H1 (cell line): Measurements from ENCODE around the gene HMGN2.

Experiments
- BRCA1 ChIP-seq: IDR thresholded peaks from 2 replicates; pipeline ENCODE4 v1.6.1; 2012; ENCODE audit warnings: low read depth, low read length, improper control_type of control experiment
- EP300 ChIP-seq, 2 experiments: IDR thresholded peaks; 1 replicate in 1 of 2; 2 replicates in 1 of 2; pipeline ENCODE4 v1.6.1; 2011 to 2012; ENCODE audit warnings: low read depth in 2 of 2, low read length in 2 of 2, mild to moderate bottlenecking in 2 of 2, borderline replicate concordance in 1 of 2, inconsistent platforms in 1 of 2, moderate library complexity in 1 of 2
- GTF2F1 ChIP-seq: IDR thresholded peaks from 2 replicates; pipeline ENCODE4 v1.6.1; 2012; ENCODE audit warnings: low read depth, low read length, improper control_type of control experiment, borderline replicate concordance
- HDAC2 ChIP-seq, 2 experiments: fragments of 300-600 bp in 1 of 2; sonication (generic) in 1 of 2; IDR thresholded peaks; 2 replicates each; pipeline ENCODE4 v1.6.1; 2011 to 2012; ENCODE audit warnings: low read depth in 2 of 2, low read length in 2 of 2, mild to moderate bottlenecking in 2 of 2, moderate library complexity in 2 of 2, borderline replicate concordance in 1 of 2, inconsistent platforms in 1 of 2
- JUND ChIP-seq: IDR thresholded peaks from 2 replicates; pipeline ENCODE4 v1.6.1; 2011; ENCODE audit warnings: mild to moderate bottlenecking, improper control_type of control experiment, low read length
- KDM1A ChIP-seq: fragments of 200-600, 300-600 bp; sonication (generic); IDR thresholded peaks from 2 replicates; pipeline ENCODE4 v1.7.1; 2016; ENCODE audit warnings: mild to moderate bottlenecking, low read length, borderline replicate concordance
- NANOG ChIP-seq: IDR thresholded peaks from 2 replicates; pipeline ENCODE4 v1.6.1; 2011; ENCODE audit warnings: low read length, low read depth, mild to moderate bottlenecking, inconsistent platforms; ENCODE audit not compliant: insufficient read depth, poor library complexity, severe bottlenecking
- POLR2A ChIP-seq, 2 experiments: IDR thresholded peaks; 1 replicate in 1 of 2; 2 replicates in 1 of 2; pipeline ENCODE4 v1.6.1; 2011; ENCODE audit warnings: low read depth in 2 of 2, low read length in 2 of 2, mild to moderate bottlenecking in 2 of 2; ENCODE audit errors: control extremely low read depth in 1 of 2
- SIX5 ChIP-seq: IDR thresholded peaks from 2 replicates; pipeline ENCODE4 v1.6.1; 2011; ENCODE audit warnings: mild to moderate bottlenecking, low read depth, low read length
- TF ChIP-seq, protein P1 (sequence below), 3 experiments: IDR thresholded peaks; 1 replicate in 2 of 3; 2 replicates in 1 of 3; pipeline versions ENCODE4 v1.5.1 to v1.6.1; 2011; ENCODE audit warnings: low read length in 3 of 3, mild to moderate bottlenecking in 3 of 3, inconsistent platforms in 2 of 3, low read depth in 1 of 3, moderate library complexity in 1 of 3; ENCODE audit not compliant: insufficient read depth in 1 of 3; ENCODE audit errors: control extremely low read depth in 1 of 3
- TF ChIP-seq, protein P2 (sequence below): IDR thresholded peaks from 2 replicates; pipeline ENCODE4 v1.6.1; 2012; ENCODE audit warnings: inconsistent platforms

DNA sequence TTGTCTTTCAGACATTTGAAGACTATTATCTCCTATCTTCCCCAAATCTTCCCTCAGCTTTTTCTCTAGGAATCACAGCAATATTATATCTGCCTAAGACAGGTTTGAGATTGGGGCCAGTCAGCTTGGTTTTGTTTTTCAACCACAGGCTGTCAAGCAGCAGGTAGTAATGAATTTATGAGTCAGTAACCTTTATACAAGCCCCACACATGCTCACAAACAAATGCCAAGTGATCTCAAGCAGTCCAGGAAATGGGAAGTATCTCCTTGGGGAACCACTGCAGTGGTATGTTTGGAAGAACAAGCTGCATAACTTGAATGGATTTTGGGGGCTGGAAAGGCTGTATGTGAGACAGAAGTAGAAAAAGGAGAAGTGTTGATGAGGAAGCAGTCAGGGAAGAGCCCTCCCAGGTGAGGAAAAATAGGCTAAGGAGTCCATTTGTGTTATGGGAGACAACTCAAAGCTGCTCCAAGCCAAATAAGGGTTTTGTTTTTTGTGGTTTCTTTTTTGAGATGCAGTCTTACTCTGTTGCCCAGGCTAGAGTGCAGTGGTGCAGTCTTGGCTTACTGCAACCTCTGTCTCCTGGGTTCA is 38.0 kb upstream of the HMGN2 start:
- TF ChIP-seq KDM1A (no peak), BRCA1 (no peak), NANOG (no peak), HDAC2 (IDR thresholded peaks at IDR 0.05; ENCODE audit: borderline replicate concordance in 1 of 2, low read depth in 2 of 2, low read length in 2 of 2) (no peak), JUND (no peak), SIX5 (no peak), EP300 (IDR thresholded peaks at IDR 0.05; ENCODE audit: borderline replicate concordance in 1 of 2, low read depth in 2 of 2, low read length in 2 of 2) (no peak), POLR2A (IDR thresholded peaks at IDR 0.05; ENCODE audit: control extremely low read depth in 1 of 2, low read depth in 2 of 2, low read length in 2 of 2) (no peak), GTF2F1 (no peak)
- TF ChIP-seq, protein P1, sequence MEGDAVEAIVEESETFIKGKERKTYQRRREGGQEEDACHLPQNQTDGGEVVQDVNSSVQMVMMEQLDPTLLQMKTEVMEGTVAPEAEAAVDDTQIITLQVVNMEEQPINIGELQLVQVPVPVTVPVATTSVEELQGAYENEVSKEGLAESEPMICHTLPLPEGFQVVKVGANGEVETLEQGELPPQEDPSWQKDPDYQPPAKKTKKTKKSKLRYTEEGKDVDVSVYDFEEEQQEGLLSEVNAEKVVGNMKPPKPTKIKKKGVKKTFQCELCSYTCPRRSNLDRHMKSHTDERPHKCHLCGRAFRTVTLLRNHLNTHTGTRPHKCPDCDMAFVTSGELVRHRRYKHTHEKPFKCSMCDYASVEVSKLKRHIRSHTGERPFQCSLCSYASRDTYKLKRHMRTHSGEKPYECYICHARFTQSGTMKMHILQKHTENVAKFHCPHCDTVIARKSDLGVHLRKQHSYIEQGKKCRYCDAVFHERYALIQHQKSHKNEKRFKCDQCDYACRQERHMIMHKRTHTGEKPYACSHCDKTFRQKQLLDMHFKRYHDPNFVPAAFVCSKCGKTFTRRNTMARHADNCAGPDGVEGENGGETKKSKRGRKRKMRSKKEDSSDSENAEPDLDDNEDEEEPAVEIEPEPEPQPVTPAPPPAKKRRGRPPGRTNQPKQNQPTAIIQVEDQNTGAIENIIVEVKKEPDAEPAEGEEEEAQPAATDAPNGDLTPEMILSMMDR (IDR thresholded peaks at IDR 0.05; ENCODE audit: control extremely low read depth in 1 of 3, insufficient read depth in 1 of 3, low read depth in 1 of 3, low read length in 3 of 3): no peak
- TF ChIP-seq, protein P2, sequence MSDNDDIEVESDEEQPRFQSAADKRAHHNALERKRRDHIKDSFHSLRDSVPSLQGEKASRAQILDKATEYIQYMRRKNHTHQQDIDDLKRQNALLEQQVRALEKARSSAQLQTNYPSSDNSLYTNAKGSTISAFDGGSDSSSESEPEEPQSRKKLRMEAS: no peak
